WTC11 (cell line): Measurements from ENCODE around the gene PLEKHS1. TPM values are rescaled to one million over a fixed set of nuclear protein-coding genes. Genes with fewer than 3 reads are reported as not detected.
A peak's percentile ranks its signal among the peaks of the same experiment; 100 is the strongest.
"Not testable (repeated sequence)": the region's sequence is repeated elsewhere in the genome, so short reads cannot be mapped to it uniquely, and the experiment has no call there.

Experiments used
- ATAC-seq: fragments of 200-7000 bp; cut with Tn5 transposase; 2 replicates; pipeline ENCODE4 v1.10.0; 2021; ENCODE audit warnings: mild to moderate bottlenecking, moderate library complexity
- CTCF ChIA-PET: fragments of 300-600 bp; sonication (Branson Sonifier 250); formaldehyde crosslinking; loops from one replicate; lab custom pipeline; 2021; ENCODE audit warnings: antibody characterized with exemption; lab: Charles Lee
- POLR2A ChIA-PET: fragments of 350-600 bp; sonication (Branson Sonifier 250); formaldehyde crosslinking; loops from one replicate; lab custom pipeline; 2021; ENCODE audit warnings: antibody characterized with exemption; lab: Charles Lee
- DNase-seq: peaks from one replicate; pipeline ENCODE4 v3.0.0; 2021; ENCODE audit warnings: low spot score
- H3K27ac Mint-ChIP-seq: 2 replicates; pipeline ENCODE4 v1.8.0; 2021; ENCODE audit warnings: mixed read lengths
- H3K27me3 Mint-ChIP-seq: 2 replicates; pipeline ENCODE4 v1.8.0; 2021; ENCODE audit warnings: low read depth, mild to moderate bottlenecking, moderate library complexity, mixed read lengths
- H3K36me3 Mint-ChIP-seq: 2 replicates; pipeline ENCODE4 v1.8.0; 2021; ENCODE audit warnings: mixed read lengths
- H3K4me1 Mint-ChIP-seq: 2 replicates; pipeline ENCODE4 v1.8.0; 2022; ENCODE audit warnings: mixed read lengths
- H3K4me3 Mint-ChIP-seq: 2 replicates; pipeline ENCODE4 v1.8.0; 2021; ENCODE audit warnings: mild to moderate bottlenecking, moderate library complexity, mixed read lengths
- H3K9me3 Mint-ChIP-seq: 2 replicates; pipeline ENCODE4 v1.8.0; 2021; ENCODE audit warnings: mixed read lengths
- CBFB ChIP-seq: sonication (generic); formaldehyde crosslinking; IDR thresholded peaks from 2 replicates; pipeline ENCODE4 v1.8.1; 2022; ENCODE audit warnings: mild to moderate bottlenecking, low read depth, missing genetic modification reagents
- CTCF ChIP-seq: fragments of 200-600 bp; IDR thresholded peaks from 2 replicates; pipeline ENCODE4 v1.8.0; 2022; ENCODE audit warnings: antibody characterized with exemption
- E2F1 ChIP-seq: sonication (generic); formaldehyde crosslinking; IDR thresholded peaks from 2 replicates; pipeline ENCODE4 v1.8.0; 2022; ENCODE audit warnings: mild to moderate bottlenecking, missing genetic modification reagents
- IRF1 ChIP-seq: sonication (generic); formaldehyde crosslinking; IDR thresholded peaks from 2 replicates; pipeline ENCODE4 v1.8.0; 2023; ENCODE audit warnings: missing genetic modification reagents
- NFATC4 ChIP-seq: fragments of 250-450 bp; sonication (Bioruptor Pico); IDR thresholded peaks from 2 replicates; pipeline ENCODE4 v1.9.0; 2021; ENCODE audit warnings: mild to moderate bottlenecking
- NFYB ChIP-seq: sonication (generic); formaldehyde crosslinking; conservative IDR thresholded peaks from 2 replicates; pipeline ENCODE4 v1.8.0; 2022; ENCODE audit warnings: low read depth, missing genetic modification reagents
- PRRX2 ChIP-seq: fragments of 250-450 bp; sonication (Bioruptor Pico); IDR thresholded peaks from 2 replicates; pipeline ENCODE4 v1.8.0; 2021; ENCODE audit warnings: mild to moderate bottlenecking
- RELA ChIP-seq: sonication (generic); formaldehyde crosslinking; IDR thresholded peaks from 2 replicates; pipeline ENCODE4 v1.8.1; 2022; ENCODE audit warnings: missing genetic modification reagents, mild to moderate bottlenecking, borderline replicate concordance
- TP53 ChIP-seq: sonication (generic); formaldehyde crosslinking; IDR thresholded peaks from 2 replicates; pipeline ENCODE4 v1.8.1; 2023; ENCODE audit warnings: mild to moderate bottlenecking, missing genetic modification reagents
- USF1 ChIP-seq: sonication (generic); formaldehyde crosslinking; IDR thresholded peaks from 2 replicates; pipeline ENCODE4 v1.8.0; 2022; ENCODE audit warnings: mild to moderate bottlenecking, missing genetic modification reagents
- ZNF138 ChIP-seq: sonication (generic); formaldehyde crosslinking; conservative IDR thresholded peaks from 2 replicates; pipeline ENCODE4 v1.8.1; 2022; ENCODE audit warnings: mild to moderate bottlenecking, moderate library complexity, missing genetic modification reagents
- ZSCAN18 ChIP-seq: fragments of 250-450 bp; sonication (Bioruptor Pico); IDR thresholded peaks from 2 replicates; pipeline ENCODE4 v2.1.2; 2022; ENCODE audit warnings: mild to moderate bottlenecking, moderate library complexity
- total RNA-seq: library from RNA; stranded (reverse); gene quantifications from 3 replicates; pipeline ENCODE4 v1.2.3, GENCODE V29; 2021
- TF ChIP-seq, protein P1 (sequence below): sonication (generic); formaldehyde crosslinking; IDR thresholded peaks from 2 replicates; pipeline ENCODE4 v1.8.1; 2022; ENCODE audit warnings: low read depth, missing genetic modification reagents, borderline replicate concordance

The PLEKHS1 gene
- total RNA-seq, 1 experiment from 2014 or later = not detected

GRCh38 chr10:113819989-113820388 lies 68.5 kb downstream of the PLEKHS1 start:
- Mint-ChIP-seq H3K27me3 (no peaks in the 10 kb centered on the region), H3K4me3 (no peak overlapping the region), H3K36me3 (no peaks in the 10 kb centered on the region), H3K9me3 (no peaks in the 10 kb centered on the region), H3K4me1 (peaks cover 24% of the 10 kb centered on the region), H3K27ac (peak overlapping the region; percentile 21; the same call in 1 of the 2 replicates)
- no peak for DNase-seq
- POLR2A ChIA-PET = no interaction called here
- TF ChIP-seq USF1 (CRISPR knock-in tag) = no peak
- CTCF ChIA-PET = no interaction called here
- no peak for ATAC-seq

GRCh38 chr10:113820507-113820906 lies 69.0 kb downstream of the PLEKHS1 start:
- ATAC-seq (peak; percentile 85), DNase-seq (peak; percentile 52)
- H3K9me3 Mint-ChIP-seq = no peaks in the 10 kb centered on the region
- H3K27me3 Mint-ChIP-seq = no peaks in the 10 kb centered on the region
- H3K27ac Mint-ChIP-seq = peak overlapping the region; percentile 39; the same call in 1 of the 2 replicates
- ChIA-PET CTCF (no interaction called here), POLR2A (no interaction called here)
- H3K4me1 Mint-ChIP-seq = peaks cover 24% of the 10 kb centered on the region
- no peak overlapping the region for H3K4me3 Mint-ChIP-seq
- no peaks in the 10 kb centered on the region for H3K36me3 Mint-ChIP-seq
- TF ChIP-seq CTCF (peak; percentile 25; the same call in 1 of the 2 replicates), PRRX2 (CRISPR knock-in tag) (no peak)
- TF ChIP-seq, all 79 proteins: peak for 1

- H3K4me1 Mint-ChIP-seq = peaks cover 24% of the 10 kb centered on the region
- peak; percentile 63 for ATAC-seq
- H3K4me3 Mint-ChIP-seq = peak overlapping the region; percentile 39
- H3K27me3 Mint-ChIP-seq, DNase-seq, H3K36me3 Mint-ChIP-seq, H3K9me3 Mint-ChIP-seq: not testable (repeated sequence)
- CTCF ChIA-PET = interaction anchor here (0.7 kb wide), 1 partner anchor 12 kb away, joined by 3 read pairs; no protein-coding TSS in a partner anchor
- peak overlapping the region; percentile 65; the same call in 1 of the 2 replicates for H3K27ac Mint-ChIP-seq
- POLR2A ChIA-PET = interaction anchor here (0.7 kb wide), 1 partner anchor 1593 kb away, joined by 7 read pairs; no protein-coding TSS in a partner anchor
These were observed 69.8 kb downstream of the PLEKHS1 start for GRCh38 chr10:113821306-113821705.

- Mint-ChIP-seq H3K4me3 (no peak overlapping the region), H3K9me3 (no peaks in the 10 kb centered on the region), H3K27ac (no peak overlapping the region), H3K4me1 (peaks cover 24% of the 10 kb centered on the region), H3K36me3 (no peaks in the 10 kb centered on the region), H3K27me3 (no peaks in the 10 kb centered on the region)
- TF ChIP-seq RELA (CRISPR knock-in tag) = no peak
- no peak for TF ChIP-seq E2F1
- TF ChIP-seq TP53 (CRISPR knock-in tag) = no peak
- TF ChIP-seq CBFB (CRISPR knock-in tag) = no peak
- TF ChIP-seq IRF1 (CRISPR knock-in tag) = no peak
- TF ChIP-seq, protein P1, sequence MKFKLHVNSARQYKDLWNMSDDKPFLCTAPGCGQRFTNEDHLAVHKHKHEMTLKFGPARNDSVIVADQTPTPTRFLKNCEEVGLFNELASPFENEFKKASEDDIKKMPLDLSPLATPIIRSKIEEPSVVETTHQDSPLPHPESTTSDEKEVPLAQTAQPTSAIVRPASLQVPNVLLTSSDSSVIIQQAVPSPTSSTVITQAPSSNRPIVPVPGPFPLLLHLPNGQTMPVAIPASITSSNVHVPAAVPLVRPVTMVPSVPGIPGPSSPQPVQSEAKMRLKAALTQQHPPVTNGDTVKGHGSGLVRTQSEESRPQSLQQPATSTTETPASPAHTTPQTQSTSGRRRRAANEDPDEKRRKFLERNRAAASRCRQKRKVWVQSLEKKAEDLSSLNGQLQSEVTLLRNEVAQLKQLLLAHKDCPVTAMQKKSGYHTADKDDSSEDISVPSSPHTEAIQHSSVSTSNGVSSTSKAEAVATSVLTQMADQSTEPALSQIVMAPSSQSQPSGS (CRISPR knock-in tag) = no peak
- no peak for TF ChIP-seq ZSCAN18 (CRISPR knock-in tag)
- no peak for TF ChIP-seq NFYB (CRISPR knock-in tag)
- TF ChIP-seq ZNF138 (CRISPR knock-in tag) = no peak
- TF ChIP-seq NFATC4 (CRISPR knock-in tag) = no peak
- DNase-seq (no peak), ATAC-seq (no peak)
- ChIA-PET POLR2A (no interaction called here), CTCF (interaction anchor here (0.6 kb wide), 1 partner anchor 1087 kb away, joined by 3 read pairs; no protein-coding TSS in a partner anchor)
These were observed 70.7 kb downstream of the PLEKHS1 start for GRCh38 chr10:113822174-113822573.
